ENCODE data around the gene AK8.

- TF ChIP-seq CTCF (conservative IDR thresholded peaks at IDR 0.05; ENCODE audit: low read length) (no peak), EZH2phosphoT487 (IDR thresholded peaks at IDR 0.05; ENCODE audit: borderline replicate concordance) (no peak)
Observed at GRCh38 chr9:132914924-132915323, 36.8 kb upstream of the AK8 start.

Data from Loucy (cell line).